Dedifferentiated amniotic fluid mesenchymal stem cell (primary cell): ENCODE results near the gene COL11A2.

Source experiments
- DNase-seq: peaks from one replicate; pipeline ENCODE4 v3.0.0-alpha.2; 2016; ENCODE audit errors: extremely low spot score

The COL11A2 gene

GRCh38 chr6:33206864-33207551, 14.7 kb upstream of the COL11A2 start:
- no peak for DNase-seq

GRCh38 chr6:33206027-33206863, 14.0 kb upstream of the COL11A2 start:
- no peak for DNase-seq

- no peak for DNase-seq
Observed at GRCh38 chr6:33205191-33206026, 13.1 kb upstream of the COL11A2 start.

- DNase-seq = peak; percentile 82
Observed at GRCh38 chr6:33204415-33205190, 12.3 kb upstream of the COL11A2 start, which contains the start of gene HSD17B8. TSS of gene HSD17B8 (plus strand) at chr6:33204655. CDS start at chr6:33204669, 14 bp downstream.

- no peak for DNase-seq
Observed at GRCh38 chr6:33204165-33204414, 11.8 kb upstream of the COL11A2 start.

- no peak for DNase-seq
Observed at GRCh38 chr6:33203443-33204164, 11.3 kb upstream of the COL11A2 start.

- DNase-seq = no peak
Observed at GRCh38 chr6:33202799-33203198, 10.5 kb upstream of the COL11A2 start.

- no peak for DNase-seq
Observed at GRCh38 chr6:33201935-33202334, 9.7 kb upstream of the COL11A2 start.

GRCh38 chr6:33201147-33201545, 8.9 kb upstream of the COL11A2 start:
- no peak for DNase-seq

- DNase-seq = peak; percentile 99
Observed at GRCh38 chr6:33200219-33201146, 8.2 kb upstream of the COL11A2 start, which contains the start of the genes RXRB and SLC39A7. TSS of gene RXRB (minus strand) at chr6:33200665. CDS start at chr6:33200476, 189 bp downstream. TSS of gene SLC39A7 (plus strand) at chr6:33200867. CDS start at chr6:33201246, 379 bp downstream.

GRCh38 chr6:33199687-33200218, 7.5 kb upstream of the COL11A2 start:
- DNase-seq = no peak

- DNase-seq = no peak
Observed at GRCh38 chr6:33198853-33199436, 6.7 kb upstream of the COL11A2 start.

GRCh38 chr6:33198159-33198852, 6.0 kb upstream of the COL11A2 start:
- DNase-seq = no peak

- peak; percentile 84 for DNase-seq
Observed at GRCh38 chr6:33197431-33198048, 5.3 kb upstream of the COL11A2 start.

- no peak for DNase-seq
Observed at GRCh38 chr6:33195304-33196165, 3.3 kb upstream of the COL11A2 start.

- no peak for DNase-seq
Observed at GRCh38 chr6:33194431-33194979, 2.2 kb upstream of the COL11A2 start.

GRCh38 chr6:33193619-33194018, 1.4 kb upstream of the COL11A2 start:
- DNase-seq = no peak
